Measurements from ENCODE around the gene LRPAP1. TPM values are rescaled to one million over a fixed set of nuclear protein-coding genes. Genes with fewer than 3 reads are reported as not detected.
A peak's percentile ranks its signal among the peaks of the same experiment; 100 is the strongest.

The LRPAP1 gene
- total RNA-seq, 4 donors from 2014 or later = 88.5 to 201 (median 174) TPM

DNA sequence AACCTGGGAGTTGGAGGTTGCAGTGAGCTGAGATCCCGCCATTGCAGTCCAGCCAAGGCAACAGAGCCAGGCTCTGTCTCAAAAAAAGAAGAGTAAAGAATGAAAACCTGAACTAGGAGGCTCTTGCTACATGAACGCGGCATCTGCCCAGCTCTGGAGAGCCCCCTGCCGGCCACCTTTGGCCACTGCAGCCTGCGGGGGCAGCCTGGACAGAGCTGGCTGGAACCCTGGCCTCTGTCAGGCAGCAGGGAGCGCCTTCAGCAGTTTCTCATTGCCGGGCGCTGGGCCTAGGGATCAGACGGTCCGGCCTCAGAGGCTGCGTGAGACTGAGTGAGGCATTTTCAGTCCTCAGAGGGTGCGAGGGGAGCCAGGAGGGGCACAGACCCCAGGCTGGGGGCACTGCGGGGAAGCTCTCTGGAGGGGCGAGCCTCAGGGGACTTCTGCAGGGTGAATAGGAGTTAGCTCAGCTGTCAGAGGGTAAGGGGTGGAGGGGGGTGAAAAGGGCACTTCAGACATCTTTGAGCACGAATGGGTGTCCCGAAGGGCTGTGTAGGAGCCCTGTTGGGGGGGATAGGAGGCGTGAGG is 51.6 kb downstream of the LRPAP1 start:
- intact Hi-C loops (cut with DNase I) = no loop called here
- DNase-seq (ENCODE audit: extremely low spot score) = no peak
- Histone ChIP-seq H3K27ac (replicated peaks in 1 of 4) (no peak overlapping the region), H3K27me3 (peaks cover 0 to 86% (median 0%) of the 10 kb centered on the region in 4 donors), H3K36me3 (peaks cover 0 to 8% (median 0%) of the 10 kb centered on the region in 4 donors), H3K4me3 (no peak overlapping the region), H3K4me1 (peaks cover 12 to 41% (median 16%) of the 10 kb centered on the region in 4 donors), H3K9me3 (no peaks in the 10 kb centered on the region)
- TF ChIP-seq, protein P1, sequence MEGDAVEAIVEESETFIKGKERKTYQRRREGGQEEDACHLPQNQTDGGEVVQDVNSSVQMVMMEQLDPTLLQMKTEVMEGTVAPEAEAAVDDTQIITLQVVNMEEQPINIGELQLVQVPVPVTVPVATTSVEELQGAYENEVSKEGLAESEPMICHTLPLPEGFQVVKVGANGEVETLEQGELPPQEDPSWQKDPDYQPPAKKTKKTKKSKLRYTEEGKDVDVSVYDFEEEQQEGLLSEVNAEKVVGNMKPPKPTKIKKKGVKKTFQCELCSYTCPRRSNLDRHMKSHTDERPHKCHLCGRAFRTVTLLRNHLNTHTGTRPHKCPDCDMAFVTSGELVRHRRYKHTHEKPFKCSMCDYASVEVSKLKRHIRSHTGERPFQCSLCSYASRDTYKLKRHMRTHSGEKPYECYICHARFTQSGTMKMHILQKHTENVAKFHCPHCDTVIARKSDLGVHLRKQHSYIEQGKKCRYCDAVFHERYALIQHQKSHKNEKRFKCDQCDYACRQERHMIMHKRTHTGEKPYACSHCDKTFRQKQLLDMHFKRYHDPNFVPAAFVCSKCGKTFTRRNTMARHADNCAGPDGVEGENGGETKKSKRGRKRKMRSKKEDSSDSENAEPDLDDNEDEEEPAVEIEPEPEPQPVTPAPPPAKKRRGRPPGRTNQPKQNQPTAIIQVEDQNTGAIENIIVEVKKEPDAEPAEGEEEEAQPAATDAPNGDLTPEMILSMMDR (IDR thresholded peaks at IDR 0.05) = peak; percentile 92 to 100 (median 95)
- TF ChIP-seq EP300 (IDR thresholded peaks at IDR 0.05) = no peak
- 27% methylated on average over 13 of the region's 17 CpGs for WGBS

DNA sequence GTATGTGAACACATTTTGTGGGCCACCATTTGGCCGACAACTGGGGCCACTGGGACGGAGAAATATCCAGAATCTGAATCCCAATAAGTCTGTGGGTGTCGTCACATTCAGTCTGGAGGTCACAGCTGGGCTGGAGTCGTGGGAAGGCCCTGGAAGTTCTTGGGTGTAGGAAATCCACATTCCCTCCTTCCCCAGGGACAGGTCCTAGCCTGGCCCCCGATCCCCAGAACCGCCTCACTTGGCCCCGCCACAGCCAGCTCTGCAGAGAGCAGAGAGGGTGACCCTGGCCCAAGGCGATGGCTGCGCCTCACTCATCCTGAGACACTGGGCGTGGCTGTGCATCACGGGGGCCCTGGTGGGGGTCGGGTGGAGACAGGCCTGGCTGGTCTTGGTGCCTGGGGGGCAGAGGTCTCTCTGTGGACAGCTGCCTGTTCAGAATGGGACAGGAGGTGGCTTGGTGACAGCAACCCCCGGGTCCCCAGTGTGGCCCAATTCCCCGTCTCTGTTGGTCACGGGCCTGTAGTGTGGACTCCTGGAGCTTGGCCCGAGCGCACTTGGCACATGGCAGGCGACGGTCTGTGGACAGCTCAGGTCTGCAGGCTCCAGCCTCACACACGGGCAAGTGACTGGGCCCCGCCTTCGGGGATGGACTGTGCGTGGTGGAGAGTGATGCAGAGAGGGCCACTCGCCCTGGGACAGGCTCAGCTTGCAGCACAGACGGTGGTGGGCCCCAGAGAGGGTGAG is 52.7 kb downstream of the LRPAP1 start:
- H3K27ac ChIP-seq (replicated peaks in 1 of 4) = no peak overlapping the region
- no peak for DNase-seq (ENCODE audit: extremely low spot score)
- H3K36me3 ChIP-seq = peaks cover 0 to 8% (median 0%) of the 10 kb centered on the region in 4 donors
- WGBS = 87% methylated on average over 18 of the region's 25 CpGs
- H3K27me3 ChIP-seq = peaks cover 0 to 86% (median 0%) of the 10 kb centered on the region in 4 donors
- H3K9me3 ChIP-seq = no peaks in the 10 kb centered on the region
- H3K4me1 ChIP-seq = peaks cover 8 to 30% (median 10%) of the 10 kb centered on the region in 4 donors
- intact Hi-C loops (cut with DNase I) = no loop called here
- TF ChIP-seq, protein P1 (IDR thresholded peaks at IDR 0.05) = no peak
- TF ChIP-seq POLR2A (IDR thresholded peaks at IDR 0.05; ENCODE audit: low read depth) (no peak), EP300 (IDR thresholded peaks at IDR 0.05) (no peak), POLR2AphosphoS5 (IDR thresholded peaks at IDR 0.05) (no peak)
- H3K4me3 ChIP-seq = no peak overlapping the region

DNA sequence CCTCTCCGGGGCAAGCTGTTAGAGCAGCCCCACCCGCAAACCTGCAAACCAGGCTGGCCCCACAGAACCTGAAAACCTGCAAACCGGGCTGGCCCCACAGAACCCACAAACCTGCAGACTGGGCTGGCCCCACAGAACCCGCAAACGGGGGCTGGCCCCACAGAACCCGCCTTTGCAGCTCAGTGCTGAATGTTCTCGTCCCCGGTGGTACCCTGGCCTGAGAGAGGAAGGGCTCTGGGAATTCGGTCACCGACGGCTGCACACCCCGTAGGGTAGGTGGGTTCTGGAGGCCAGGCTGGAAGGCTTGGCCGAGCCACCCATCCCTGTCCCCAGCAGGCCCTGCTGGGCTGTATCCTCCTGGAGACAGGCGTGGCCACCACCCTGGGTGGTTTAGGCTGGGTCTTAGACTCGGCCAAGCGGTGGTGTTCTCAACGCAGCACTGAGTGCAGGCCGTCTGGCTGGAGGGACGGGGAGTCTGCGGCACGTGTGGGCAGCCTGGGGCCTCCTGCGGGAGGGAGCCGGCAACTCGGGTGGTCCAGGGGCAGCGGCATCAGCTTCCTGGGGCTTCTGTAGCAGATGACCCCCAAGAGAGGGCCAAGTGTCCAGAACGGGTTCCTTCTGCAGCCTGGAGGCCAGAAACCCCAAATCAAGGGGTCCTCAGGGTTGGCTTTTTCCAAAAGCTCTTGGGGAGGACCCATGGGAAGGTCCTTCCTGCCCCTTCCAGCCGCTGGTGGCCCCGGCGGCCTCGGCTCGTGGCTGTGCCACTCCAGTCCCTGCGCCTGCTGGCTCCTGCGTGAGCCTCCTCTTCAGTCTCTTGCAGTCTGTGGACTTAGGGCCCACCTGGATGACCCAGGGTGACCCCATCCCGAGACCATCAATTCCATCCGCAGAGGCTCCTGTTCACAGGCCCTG is 53.5 kb downstream of the LRPAP1 start:
- H3K4me3 ChIP-seq = no peak overlapping the region
- 86% methylated on average over 22 of the region's 35 CpGs for WGBS
- TF ChIP-seq, protein P1 (IDR thresholded peaks at IDR 0.05) = no peak
- no peak for TF ChIP-seq EP300 (IDR thresholded peaks at IDR 0.05)
- TF ChIP-seq POLR2A (IDR thresholded peaks at IDR 0.05; ENCODE audit: low read depth) = no peak
- no peak for TF ChIP-seq POLR2AphosphoS5 (IDR thresholded peaks at IDR 0.05)
- H3K36me3 ChIP-seq = peaks cover 0 to 8% (median 0%) of the 10 kb centered on the region in 4 donors
- peaks cover 7 to 28% (median 10%) of the 10 kb centered on the region in 4 donors for H3K4me1 ChIP-seq
- H3K27me3 ChIP-seq = peaks cover 0 to 86% (median 0%) of the 10 kb centered on the region in 4 donors
- intact Hi-C loops (cut with DNase I) = no loop called here
- no peak for DNase-seq (ENCODE audit: extremely low spot score)
- H3K27ac ChIP-seq (replicated peaks in 1 of 4) = no peak overlapping the region
- no peaks in the 10 kb centered on the region for H3K9me3 ChIP-seq

DNA sequence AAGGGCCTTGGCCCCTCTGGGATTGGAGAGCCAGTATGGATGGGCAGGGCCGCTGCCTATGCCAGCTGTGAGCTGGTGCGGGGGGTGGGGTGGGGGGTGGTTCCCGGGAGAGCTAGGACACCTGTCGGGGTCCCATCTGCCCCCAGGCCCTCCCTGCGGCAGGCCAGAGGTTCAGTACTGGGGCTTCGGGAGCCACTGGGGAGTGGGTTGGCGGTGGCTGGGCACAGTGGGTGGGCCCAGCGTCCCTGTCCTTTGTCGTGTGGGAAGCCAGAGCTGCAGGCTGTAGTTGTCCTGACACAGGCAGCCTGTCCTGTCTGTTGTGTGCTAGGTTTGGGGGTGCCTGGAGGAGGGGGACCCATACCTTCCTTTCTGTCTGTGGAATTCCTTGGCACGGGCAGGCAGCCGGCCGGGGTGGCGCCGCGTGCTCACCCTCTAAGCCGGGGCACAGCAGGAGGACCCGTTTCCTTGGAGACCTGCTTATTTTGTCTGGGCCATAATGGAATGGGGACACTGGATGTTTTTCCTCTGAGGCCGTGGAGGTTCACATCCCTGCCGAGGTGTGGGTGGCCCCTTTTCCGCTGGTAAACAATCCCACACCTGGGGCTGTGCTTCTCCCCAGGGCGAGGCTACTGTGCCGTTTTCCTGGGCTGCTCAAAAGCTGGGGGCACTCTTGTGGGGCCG is 54.3 kb downstream of the LRPAP1 start:
- no peak for DNase-seq (ENCODE audit: extremely low spot score)
- Histone ChIP-seq H3K36me3 (peaks cover 0 to 8% (median 0%) of the 10 kb centered on the region in 4 donors), H3K27me3 (peaks cover 0 to 88% (median 0%) of the 10 kb centered on the region in 4 donors), H3K9me3 (no peaks in the 10 kb centered on the region), H3K4me1 (peaks cover 7 to 36% (median 9%) of the 10 kb centered on the region in 4 donors), H3K27ac (replicated peaks in 1 of 4) (no peak overlapping the region), H3K4me3 (no peak overlapping the region)
- TF ChIP-seq, protein P1 (IDR thresholded peaks at IDR 0.05) = no peak
- TF ChIP-seq EP300 (IDR thresholded peaks at IDR 0.05) = no peak
- 76% methylated on average over 15 of the region's 23 CpGs for WGBS
- intact Hi-C loops (cut with DNase I) = no loop called here

Data from esophagus muscularis mucosa (tissue), 4 donors.